MM.1S (cell line): Measurements from ENCODE around the gene MRNIP.

Experiments
- DNase-seq: peaks from one replicate; pipeline ENCODE4 v3.0.0-alpha.2; 2015
- H2AFZ ChIP-seq: fragments of 300-600 bp; sonication (generic); 2 replicates; pipeline ENCODE4 v1.6.0; 2016; ENCODE audit warnings: antibody characterized with exemption, low read length
- H3F3A ChIP-seq: fragments of 300-600 bp; sonication (generic); 2 replicates; pipeline ENCODE4 v1.6.1; 2016; ENCODE audit warnings: mild to moderate bottlenecking, antibody characterized with exemption, low read length, moderate library complexity, mixed read lengths; ENCODE audit not compliant: insufficient read depth
- H3K27ac ChIP-seq: fragments of 300-600 bp; sonication (generic); 2 replicates; pipeline ENCODE4 v1.5.1; 2016; ENCODE audit warnings: mild to moderate bottlenecking, low read length
- H3K27me3 ChIP-seq: fragments of 300-600 bp; sonication (generic); replicated peaks from 2 replicates; pipeline ENCODE4 v1.6.0; 2016; ENCODE audit warnings: low read length; ENCODE audit not compliant: insufficient read depth
- H3K36me3 ChIP-seq: fragments of 300-600 bp; sonication (generic); replicated peaks from 2 replicates; pipeline ENCODE4 v1.6.1; 2016; ENCODE audit warnings: mild to moderate bottlenecking, low read length, mixed read lengths; ENCODE audit not compliant: insufficient read depth
- H3K4me1 ChIP-seq: fragments of 300-600 bp; sonication (generic); 2 replicates; pipeline ENCODE4 v1.6.1; 2016; ENCODE audit warnings: low read length, mixed read lengths
- H3K4me2 ChIP-seq: fragments of 300-600 bp; sonication (generic); 2 replicates; pipeline ENCODE4 v1.6.0; 2016; ENCODE audit warnings: low read depth, low read length
- H3K4me3 ChIP-seq: fragments of 300-600 bp; sonication (generic); 2 replicates; pipeline ENCODE4 v1.5.1; 2016; ENCODE audit warnings: low read length, mixed read lengths
- H3K79me2 ChIP-seq: fragments of 300-600 bp; sonication (generic); 2 replicates; pipeline ENCODE4 v1.6.1; 2016; ENCODE audit warnings: mixed run types, low read length, mixed read lengths
- H3K9ac ChIP-seq: fragments of 300-600 bp; sonication (generic); 2 replicates; pipeline ENCODE4 v1.6.1; 2016; ENCODE audit warnings: low read length, mixed read lengths
- H3K9me2 ChIP-seq: fragments of 300-600 bp; sonication (generic); replicated peaks from 2 replicates; pipeline ENCODE4 v1.6.1; 2016; ENCODE audit warnings: mild to moderate bottlenecking, low read length, mixed read lengths; ENCODE audit not compliant: insufficient read depth
- H3K9me3 ChIP-seq: fragments of 300-600 bp; sonication (generic); replicated peaks from 2 replicates; pipeline ENCODE4 v1.6.1; 2016; ENCODE audit warnings: mild to moderate bottlenecking, low read length, mixed read lengths; ENCODE audit not compliant: insufficient read depth
- H4K20me1 ChIP-seq: fragments of 300-600 bp; sonication (generic); 2 replicates; pipeline ENCODE4 v1.6.1; 2016; ENCODE audit warnings: mild to moderate bottlenecking, low read length, moderate library complexity, mixed read lengths; ENCODE audit not compliant: insufficient read depth
- CTCF ChIP-seq: fragments of 300-600 bp; sonication (generic); IDR thresholded peaks from 2 replicates; pipeline ENCODE4 v1.5.1; 2016; ENCODE audit warnings: antibody characterized with exemption, low read length, mixed read lengths
- EZH2 ChIP-seq: fragments of 300-600 bp; sonication (generic); optimal IDR thresholded peaks from 2 replicates; pipeline ENCODE3; 2017; ENCODE audit warnings: low read depth, mild to moderate bottlenecking, antibody characterized with exemption, low read length, mixed read lengths
- EZH2phosphoT487 ChIP-seq: fragments of 300-600 bp; sonication (generic); IDR thresholded peaks from 2 replicates; pipeline ENCODE4 v1.6.1; 2018; ENCODE audit warnings: antibody characterized with exemption, low read length

Gene MRNIP

GRCh38 chr5:179893958-179894895 is 35.6 kb upstream of the MRNIP start:
- Histone ChIP-seq H3K27me3 (no peaks in the 10 kb centered on the region), H3K9me2 (no peaks in the 10 kb centered on the region), H3K36me3 (0 out of 2 replicates have a peak, but pooled peaks cover 5% of the 10 kb centered on the region), H3K4me1 (no peaks in the 10 kb centered on the region), H3K79me2 (no peaks in the 10 kb centered on the region), H3K4me3 (no peak overlapping the region), H2AFZ (no peak overlapping the region), H3K9ac (no peak overlapping the region), H4K20me1 (no peaks in the 10 kb centered on the region), H3K4me2 (no peak overlapping the region), H3F3A (no peaks in the 10 kb centered on the region), H3K27ac (no peak overlapping the region), H3K9me3 (no peaks in the 10 kb centered on the region)
- DNase-seq, result no peak
- no peak for TF ChIP-seq EZH2phosphoT487
- no peak for TF ChIP-seq EZH2
- no peak for TF ChIP-seq CTCF

DNA sequence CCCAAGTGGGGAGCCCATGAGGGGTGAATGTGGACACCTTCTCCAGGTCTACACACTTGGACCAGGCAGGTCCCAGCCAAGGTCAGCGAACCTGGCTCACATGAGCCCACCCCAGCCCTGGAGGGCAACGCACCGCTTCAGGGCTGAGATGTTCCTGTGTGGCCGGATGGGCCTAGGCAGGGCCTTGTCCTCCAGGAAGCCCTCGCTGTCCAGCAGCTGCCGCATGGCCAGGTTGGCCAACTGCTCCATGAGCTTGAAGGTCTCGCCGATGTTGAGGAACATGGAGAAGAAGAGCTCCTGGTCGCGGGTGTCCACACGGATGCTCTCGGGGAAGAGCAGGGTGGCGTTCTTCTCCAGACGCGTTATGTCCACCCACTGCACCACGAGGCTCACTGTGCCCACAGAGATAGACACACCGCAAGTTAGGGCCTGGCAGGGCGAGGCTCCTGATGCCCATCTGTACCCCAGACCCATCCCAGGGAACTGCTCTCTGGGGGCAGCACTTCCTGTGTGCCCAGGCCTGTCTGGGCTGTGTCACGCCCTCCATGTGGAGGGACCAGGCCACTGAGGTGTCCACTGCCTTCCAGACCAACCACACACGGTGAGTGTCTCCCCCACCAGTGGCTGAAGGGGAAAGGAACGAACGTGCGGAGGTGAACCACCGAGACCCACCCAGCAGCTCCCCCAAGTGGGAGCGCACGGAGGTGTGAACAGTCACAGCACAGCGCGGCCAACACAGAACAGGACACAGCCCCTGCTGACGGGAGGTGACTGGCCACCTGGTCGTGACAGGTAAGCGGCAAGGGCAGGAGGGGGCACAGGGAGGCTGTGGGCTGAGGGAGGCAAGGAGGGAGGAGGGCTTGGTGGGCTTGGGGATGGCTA is 34.7 kb upstream of the MRNIP start:
- no peaks in the 10 kb centered on the region for H3K4me1 ChIP-seq
- no peaks in the 10 kb centered on the region for H3K9me3 ChIP-seq
- H3K27ac ChIP-seq, result no peak overlapping the region
- no peak for DNase-seq
- H4K20me1 ChIP-seq, result no peaks in the 10 kb centered on the region
- no peaks in the 10 kb centered on the region for H3K9me2 ChIP-seq
- H3K9ac ChIP-seq, result no peak overlapping the region
- H2AFZ ChIP-seq, result no peak overlapping the region
- H3F3A ChIP-seq, result no peaks in the 10 kb centered on the region
- H3K4me3 ChIP-seq, result no peak overlapping the region
- no peaks in the 10 kb centered on the region for H3K79me2 ChIP-seq
- H3K27me3 ChIP-seq, result no peaks in the 10 kb centered on the region
- no peaks in the 10 kb centered on the region for H3K36me3 ChIP-seq
- H3K4me2 ChIP-seq, result no peak overlapping the region
- no peak for TF ChIP-seq EZH2phosphoT487

DNA sequence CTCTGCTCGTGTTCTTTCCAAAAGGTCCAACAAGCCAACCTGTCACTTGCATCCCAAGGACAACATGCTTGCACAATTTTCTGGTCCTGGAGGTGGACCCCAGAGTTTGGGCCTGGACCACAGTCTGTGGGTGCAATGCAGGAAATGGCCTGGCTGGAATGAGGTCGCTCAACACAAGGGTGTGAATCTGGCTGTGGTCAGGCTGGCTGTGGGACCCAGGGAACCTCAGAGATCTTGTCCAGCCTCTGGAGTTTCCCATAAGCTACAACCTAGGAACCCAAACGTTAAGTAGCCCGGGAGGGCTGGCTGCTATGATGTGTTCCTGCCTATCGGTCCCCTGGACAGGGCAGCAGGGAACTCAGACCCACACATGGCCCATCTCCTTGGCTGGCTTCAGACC is 33.6 kb upstream of the MRNIP start:
- no peak for DNase-seq
- no peaks in the 10 kb centered on the region for H3K27me3 ChIP-seq
- no peaks in the 10 kb centered on the region for H3F3A ChIP-seq
- H3K4me2 ChIP-seq, result no peak overlapping the region
- no peaks in the 10 kb centered on the region for H3K4me1 ChIP-seq
- H3K36me3 ChIP-seq, result no peaks in the 10 kb centered on the region
- no peaks in the 10 kb centered on the region for H3K9me3 ChIP-seq
- H3K9ac ChIP-seq, result no peak overlapping the region
- H3K79me2 ChIP-seq, result no peaks in the 10 kb centered on the region
- H4K20me1 ChIP-seq, result no peaks in the 10 kb centered on the region
- TF ChIP-seq CTCF, result no peak
- TF ChIP-seq EZH2, result no peak
- TF ChIP-seq EZH2phosphoT487, result no peak
- no peaks in the 10 kb centered on the region for H3K9me2 ChIP-seq
- H3K4me3 ChIP-seq, result no peak overlapping the region
- no peak overlapping the region for H3K27ac ChIP-seq
- no peak overlapping the region for H2AFZ ChIP-seq
